Activated naive CD8-positive, alpha-beta T cell treated with anti-CD3 and anti-CD28 coated beads, Interleukin-2, amount 50 U/mL, for 24 hours (primary cell): Measurements from ENCODE around the gene CFTR.
"Not testable (repeated sequence)": the region's sequence is repeated elsewhere in the genome, so short reads cannot be mapped to it uniquely, and the experiment has no call there.

Source experiments
- ATAC-seq: fragments of 150-1000 bp; cut with Tn5 transposase; one replicate; pipeline ENCODE4 v1.10.0; 2021
- DNase-seq: peaks from one replicate; pipeline ENCODE4 v3.0.0; 2021
- H3K27ac Mint-ChIP-seq: one replicate; pipeline ENCODE4 v1.8.0; 2021; ENCODE audit warnings: mild to moderate bottlenecking, mixed read lengths
- H3K27me3 Mint-ChIP-seq: one replicate; pipeline ENCODE4 v1.8.0; 2021; ENCODE audit warnings: mixed read lengths
- H3K36me3 Mint-ChIP-seq: one replicate; pipeline ENCODE4 v1.8.0; 2021; ENCODE audit warnings: low read depth, mixed read lengths
- H3K4me1 Mint-ChIP-seq: one replicate; pipeline ENCODE4 v1.8.0; 2021; ENCODE audit warnings: mixed read lengths
- H3K4me3 Mint-ChIP-seq: one replicate; pipeline ENCODE4 v1.8.0; 2021; ENCODE audit warnings: mild to moderate bottlenecking, moderate library complexity, mixed read lengths
- H3K9me3 Mint-ChIP-seq: one replicate; pipeline ENCODE4 v1.8.0; 2021; ENCODE audit warnings: mixed read lengths

The CFTR gene

GRCh38 chr7:117479225-117480054, at the start of gene CFTR:
Gene CFTR (plus strand): TSS chr7:117480025. CDS start chr7:117480095, 70 bp downstream.
- H3K27ac Mint-ChIP-seq, result no peak within 1 kb of the TSS
- no peak for ATAC-seq
- DNase-seq, result no peak
- peaks cover 35% of the 10 kb centered on the region for H3K27me3 Mint-ChIP-seq
- no peaks in the 10 kb centered on the region for H3K36me3 Mint-ChIP-seq
- H3K4me1 Mint-ChIP-seq, result peaks cover 2% of the 10 kb centered on the region
- no peaks in the 10 kb centered on the region for H3K9me3 Mint-ChIP-seq
- no peak within 1 kb of the TSS for H3K4me3 Mint-ChIP-seq

GRCh38 chr7:117435475-117436043, 44.3 kb upstream of the CFTR start:
- Mint-ChIP-seq H3K36me3 (no peaks in the 10 kb centered on the region), H3K4me1 (peaks cover 3% of the 10 kb centered on the region), H3K4me3 (no peak overlapping the region), H3K27me3 (peaks cover 2% of the 10 kb centered on the region), H3K9me3 (no peaks in the 10 kb centered on the region), H3K27ac (no peak overlapping the region)
- ATAC-seq, result peak; percentile 57
- DNase-seq, result no peak

GRCh38 chr7:117444646-117445045, 35.2 kb upstream of the CFTR start:
- Mint-ChIP-seq H3K27ac (no peak overlapping the region), H3K9me3 (peaks cover 5% of the 10 kb centered on the region), H3K4me3 (no peak overlapping the region), H3K27me3 (no peaks in the 10 kb centered on the region), H3K4me1 (no peaks in the 10 kb centered on the region), H3K36me3 (no peaks in the 10 kb centered on the region)
- no peak for DNase-seq
- ATAC-seq, result no peak

GRCh38 chr7:117445206-117445605, 34.6 kb upstream of the CFTR start:
- Mint-ChIP-seq H3K27me3 (no peaks in the 10 kb centered on the region), H3K36me3 (no peaks in the 10 kb centered on the region), H3K4me3 (no peak overlapping the region), H3K27ac (no peak overlapping the region), H3K4me1 (no peaks in the 10 kb centered on the region), H3K9me3 (peaks cover 9% of the 10 kb centered on the region)
- ATAC-seq (no peak), DNase-seq (no peak)

- ATAC-seq (no peak), DNase-seq (no peak)
- H3K27me3 Mint-ChIP-seq, result no peaks in the 10 kb centered on the region
- peaks cover 15% of the 10 kb centered on the region for H3K9me3 Mint-ChIP-seq
- no peak overlapping the region for H3K4me3 Mint-ChIP-seq
- H3K4me1 Mint-ChIP-seq, result no peaks in the 10 kb centered on the region
- no peak overlapping the region for H3K27ac Mint-ChIP-seq
- H3K36me3 Mint-ChIP-seq, result no peaks in the 10 kb centered on the region
Observed at GRCh38 chr7:117446220-117446815, 33.5 kb upstream of the CFTR start.

GRCh38 chr7:117448655-117449054, 31.2 kb upstream of the CFTR start:
- Mint-ChIP-seq H3K4me1 (no peaks in the 10 kb centered on the region), H3K9me3 (peaks cover 17% of the 10 kb centered on the region), H3K36me3 (no peaks in the 10 kb centered on the region), H3K27me3 (no peaks in the 10 kb centered on the region), H3K4me3 (no peak overlapping the region), H3K27ac (no peak overlapping the region)
- ATAC-seq (no peak), DNase-seq (no peak)

GRCh38 chr7:117458977-117459583, 20.7 kb upstream of the CFTR start:
- Mint-ChIP-seq H3K9me3 (peaks cover 8% of the 10 kb centered on the region), H3K27me3 (no peaks in the 10 kb centered on the region), H3K27ac (no peak overlapping the region), H3K4me1 (no peaks in the 10 kb centered on the region), H3K36me3 (no peaks in the 10 kb centered on the region), H3K4me3 (no peak overlapping the region)
- no peak for DNase-seq
- ATAC-seq, result no peak

GRCh38 chr7:117459735-117460134, 20.1 kb upstream of the CFTR start:
- Mint-ChIP-seq H3K27ac (no peak overlapping the region), H3K9me3 (peaks cover 8% of the 10 kb centered on the region), H3K27me3 (no peaks in the 10 kb centered on the region), H3K4me1 (no peaks in the 10 kb centered on the region), H3K36me3 (no peaks in the 10 kb centered on the region), H3K4me3 (no peak overlapping the region)
- ATAC-seq (no peak), DNase-seq (no peak)

- DNase-seq, H3K27ac Mint-ChIP-seq, ATAC-seq, H3K4me3 Mint-ChIP-seq, H3K27me3 Mint-ChIP-seq, H3K36me3 Mint-ChIP-seq, H3K9me3 Mint-ChIP-seq, H3K4me1 Mint-ChIP-seq: not testable (repeated sequence)
Observed at GRCh38 chr7:117460815-117461214, 19.0 kb upstream of the CFTR start.

- no peak for ATAC-seq
- no peaks in the 10 kb centered on the region for H3K36me3 Mint-ChIP-seq
- H3K4me3 Mint-ChIP-seq, result no peak overlapping the region
Observed at GRCh38 chr7:117468174-117468573, 11.7 kb upstream of the CFTR start.

GRCh38 chr7:117470777-117471176, 9.0 kb upstream of the CFTR start:
- H3K27me3 Mint-ChIP-seq, result no peaks in the 10 kb centered on the region
- no peaks in the 10 kb centered on the region for H3K4me1 Mint-ChIP-seq
- no peaks in the 10 kb centered on the region for H3K9me3 Mint-ChIP-seq
- no peak overlapping the region for H3K27ac Mint-ChIP-seq
- H3K4me3 Mint-ChIP-seq, result no peak overlapping the region
- DNase-seq (no peak), ATAC-seq (no peak)
- no peaks in the 10 kb centered on the region for H3K36me3 Mint-ChIP-seq

More at GRCh38 chr7:117468174-117468573, 11.7 kb upstream of the CFTR start:
- Mint-ChIP-seq H3K4me1 (no peaks in the 10 kb centered on the region), H3K9me3 (no peaks in the 10 kb centered on the region), H3K27me3 (no peaks in the 10 kb centered on the region), H3K27ac (no peak overlapping the region)
- no peak for DNase-seq

- H3K27ac Mint-ChIP-seq, result no peak overlapping the region
- H3K4me3 Mint-ChIP-seq, result no peak overlapping the region
- no peaks in the 10 kb centered on the region for H3K36me3 Mint-ChIP-seq
- no peaks in the 10 kb centered on the region for H3K4me1 Mint-ChIP-seq
- DNase-seq (no peak), ATAC-seq (no peak)
- no peaks in the 10 kb centered on the region for H3K27me3 Mint-ChIP-seq
- H3K9me3 Mint-ChIP-seq, result no peaks in the 10 kb centered on the region
Observed at GRCh38 chr7:117472335-117472734, 7.5 kb upstream of the CFTR start.

- H3K4me1 Mint-ChIP-seq, result peaks cover 2% of the 10 kb centered on the region
- ATAC-seq (no peak), DNase-seq (no peak)
- no peaks in the 10 kb centered on the region for H3K9me3 Mint-ChIP-seq
- H3K4me3 Mint-ChIP-seq, result no peak overlapping the region
- H3K36me3 Mint-ChIP-seq, result no peaks in the 10 kb centered on the region
- no peak overlapping the region for H3K27ac Mint-ChIP-seq
- peaks cover 31% of the 10 kb centered on the region for H3K27me3 Mint-ChIP-seq
Observed at GRCh38 chr7:117476557-117477215, 3.1 kb upstream of the CFTR start.

GRCh38 chr7:117478836-117479224, 995 bp upstream of the CFTR start:
- H3K27me3 Mint-ChIP-seq, result peaks cover 32% of the 10 kb centered on the region
- no peak for ATAC-seq
- no peak overlapping the region for H3K4me3 Mint-ChIP-seq
- no peak for DNase-seq
- H3K4me1 Mint-ChIP-seq, result peaks cover 2% of the 10 kb centered on the region
- H3K9me3 Mint-ChIP-seq, result no peaks in the 10 kb centered on the region
- no peak overlapping the region for H3K27ac Mint-ChIP-seq
- no peaks in the 10 kb centered on the region for H3K36me3 Mint-ChIP-seq
